BLaER1 (cell line): ENCODE data around the gene PCDH7.

Experiments used
- H3K27ac ChIP-seq: shearing (Covaris generic); formaldehyde crosslinking; 2 replicates; pipeline ENCODE4 v1.8.1; 2022
- H3K27me3 ChIP-seq: shearing (Covaris generic); formaldehyde crosslinking; 2 replicates; pipeline ENCODE4 v1.8.1; 2022
- H3K36me3 ChIP-seq: shearing (Covaris generic); formaldehyde crosslinking; 2 replicates; pipeline ENCODE4 v1.8.1; 2022
- H3K4me1 ChIP-seq: shearing (Covaris generic); formaldehyde crosslinking; 2 replicates; pipeline ENCODE4 v1.8.1; 2022
- H3K4me2 ChIP-seq: shearing (Covaris generic); formaldehyde crosslinking; 2 replicates; pipeline ENCODE4 v1.8.1; 2022
- H3K4me3 ChIP-seq: shearing (Covaris generic); formaldehyde crosslinking; 2 replicates; pipeline ENCODE4 v1.8.1; 2022
- H3K9ac ChIP-seq: shearing (Covaris generic); formaldehyde crosslinking; 2 replicates; pipeline ENCODE4 v1.8.1; 2022
- H3K9me3 ChIP-seq: shearing (Covaris generic); formaldehyde crosslinking; 2 replicates; pipeline ENCODE4 v1.8.1; 2022
- H4K20me1 ChIP-seq: shearing (Covaris generic); formaldehyde crosslinking; 2 replicates; pipeline ENCODE4 v1.8.1; 2022
- Cebpa-rat ChIP-seq: shearing (Covaris generic); IDR thresholded peaks from 2 replicates; pipeline ENCODE4 v1.8.1; 2022

PCDH7 gene

DNA sequence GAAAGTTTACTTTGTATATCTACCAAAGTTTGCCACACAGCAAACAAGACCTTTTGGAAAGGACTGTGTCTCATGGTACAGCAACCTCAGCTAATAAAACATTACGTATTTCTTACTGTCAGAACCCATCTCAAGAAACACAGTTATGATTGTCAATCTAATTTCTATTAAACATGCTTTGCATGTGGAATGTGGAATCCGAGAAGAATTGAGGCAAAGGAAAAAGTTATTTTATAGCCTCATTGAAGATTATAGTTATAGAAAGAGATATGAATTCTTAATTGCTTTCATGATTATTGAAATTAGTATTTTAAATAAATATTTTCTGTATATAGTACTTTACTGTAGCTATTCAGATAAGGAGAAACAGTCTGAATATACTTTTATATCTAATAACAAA, 5.4 kb downstream of the PCDH7 start:
- Histone ChIP-seq H3K4me1 (0 out of 2 replicates have a peak, but pooled peaks cover 3% of the 10 kb centered on the region), H4K20me1 (no peaks in the 10 kb centered on the region), H3K4me2 (no peak overlapping the region), H3K4me3 (no peak overlapping the region), H3K9ac (no peak overlapping the region), H3K27me3 (peaks cover 13% of the 10 kb centered on the region), H3K27ac (no peak overlapping the region), H3K36me3 (no peaks in the 10 kb centered on the region), H3K9me3 (peaks cover 21% of the 10 kb centered on the region; the same call in 1 of the 2 replicates)
- no peak for TF ChIP-seq Cebpa-rat

DNA sequence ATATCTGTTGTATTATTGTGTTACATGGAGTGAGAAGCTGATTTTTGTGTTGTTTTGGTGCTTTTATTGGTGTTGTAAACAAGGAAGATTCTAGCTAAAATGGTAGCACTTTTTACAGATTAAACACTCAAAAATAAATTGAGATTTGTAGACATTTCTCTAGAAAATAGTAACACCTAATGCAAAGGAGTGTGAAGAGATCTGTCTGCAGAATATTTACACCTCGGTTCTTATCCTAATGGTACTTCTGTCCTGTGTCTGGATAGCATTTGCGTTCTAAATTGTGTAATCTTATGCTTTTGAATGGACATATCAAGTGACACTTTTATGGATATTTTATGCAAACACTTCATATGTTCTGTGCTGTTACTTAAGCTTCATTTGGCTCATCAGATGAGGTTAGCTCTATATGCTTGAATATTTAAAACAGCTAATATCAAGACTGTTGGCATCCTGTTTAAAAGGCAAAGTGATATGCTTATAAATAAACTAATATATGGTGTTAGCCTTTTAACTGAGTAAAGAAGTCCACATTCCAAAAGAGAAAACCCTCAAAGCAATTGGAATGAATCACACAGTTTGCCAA, 6.0 kb downstream of the PCDH7 start:
- Histone ChIP-seq H3K27me3 (peaks cover 6% of the 10 kb centered on the region), H3K4me3 (no peak overlapping the region)
- TF ChIP-seq Cebpa-rat: no peak

GRCh38 chr4:30727409-30727808, 7.2 kb downstream of the PCDH7 start:
- Histone ChIP-seq H3K27me3 (no peaks in the 10 kb centered on the region), H4K20me1 (no peaks in the 10 kb centered on the region), H3K4me3 (no peak overlapping the region), H3K4me1 (no peaks in the 10 kb centered on the region), H3K4me2 (no peak overlapping the region), H3K9ac (no peak overlapping the region), H3K27ac (no peak overlapping the region), H3K9me3 (peaks cover 5% of the 10 kb centered on the region; the same call in 1 of the 2 replicates), H3K36me3 (no peaks in the 10 kb centered on the region)
- TF ChIP-seq Cebpa-rat: no peak

More for the DNA sequence above, 6.0 kb downstream of the PCDH7 start:
- H4K20me1 ChIP-seq: no peaks in the 10 kb centered on the region
- peaks cover 17% of the 10 kb centered on the region; the same call in 1 of the 2 replicates for H3K9me3 ChIP-seq
- no peak overlapping the region for H3K27ac ChIP-seq
- H3K9ac ChIP-seq: no peak overlapping the region
- H3K36me3 ChIP-seq: no peaks in the 10 kb centered on the region
- H3K4me2 ChIP-seq: no peak overlapping the region
- no peaks in the 10 kb centered on the region for H3K4me1 ChIP-seq

DNA sequence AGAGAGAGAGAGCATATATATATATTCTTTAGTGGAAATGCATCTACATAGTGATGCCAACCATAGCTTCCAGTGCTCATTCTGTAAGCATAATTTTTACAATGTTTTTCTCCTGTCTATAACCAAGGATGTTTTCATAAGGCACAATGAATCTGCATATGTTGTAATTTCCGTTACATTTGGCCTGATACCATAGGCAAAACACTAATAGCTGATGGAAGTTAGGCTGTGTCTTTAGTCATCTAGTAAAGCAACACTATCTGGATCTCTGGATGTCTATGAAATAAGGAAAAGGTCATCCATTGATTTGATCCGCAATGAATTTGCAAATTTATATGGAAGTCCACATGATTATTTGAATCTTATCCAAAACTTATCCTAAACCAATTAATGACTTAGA, 8.1 kb downstream of the PCDH7 start:
- no peak overlapping the region for H3K9ac ChIP-seq
- no peak for TF ChIP-seq Cebpa-rat

DNA sequence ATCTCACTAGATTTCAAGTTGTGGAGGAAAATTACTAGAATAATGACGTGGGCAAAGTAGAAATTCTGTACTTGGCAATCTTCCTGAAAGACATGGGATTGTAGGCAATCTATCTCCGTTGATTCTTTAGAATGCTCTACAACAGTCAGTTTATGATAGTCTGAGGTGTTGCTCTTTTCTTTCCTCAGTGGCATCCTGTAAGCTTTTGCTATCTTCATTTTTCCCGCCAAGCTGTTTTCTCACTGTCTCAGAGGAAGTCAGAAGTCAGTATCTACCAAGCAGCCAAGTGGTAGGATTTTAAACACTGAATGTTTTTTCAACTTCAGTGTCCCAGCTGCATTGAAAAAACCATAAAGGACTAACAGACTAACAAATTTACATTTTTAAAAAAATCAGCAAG, 23.7 kb downstream of the PCDH7 start:
- Histone ChIP-seq H3K9me3 (no peaks in the 10 kb centered on the region), H3K9ac (no peak overlapping the region), H3K4me3 (no peak overlapping the region), H3K27ac (no peak overlapping the region), H3K27me3 (no peaks in the 10 kb centered on the region), H3K4me2 (no peak overlapping the region), H3K36me3 (no peaks in the 10 kb centered on the region), H3K4me1 (no peaks in the 10 kb centered on the region), H4K20me1 (no peaks in the 10 kb centered on the region)
- no peak for TF ChIP-seq Cebpa-rat

More for the DNA sequence above, 8.1 kb downstream of the PCDH7 start:
- H3K4me2 ChIP-seq: no peak overlapping the region
- no peaks in the 10 kb centered on the region for H4K20me1 ChIP-seq
- no peaks in the 10 kb centered on the region for H3K36me3 ChIP-seq
- no peaks in the 10 kb centered on the region for H3K9me3 ChIP-seq
- no peak overlapping the region for H3K4me3 ChIP-seq
- H3K27ac ChIP-seq: no peak overlapping the region
- no peaks in the 10 kb centered on the region for H3K4me1 ChIP-seq
- H3K27me3 ChIP-seq: no peaks in the 10 kb centered on the region

DNA sequence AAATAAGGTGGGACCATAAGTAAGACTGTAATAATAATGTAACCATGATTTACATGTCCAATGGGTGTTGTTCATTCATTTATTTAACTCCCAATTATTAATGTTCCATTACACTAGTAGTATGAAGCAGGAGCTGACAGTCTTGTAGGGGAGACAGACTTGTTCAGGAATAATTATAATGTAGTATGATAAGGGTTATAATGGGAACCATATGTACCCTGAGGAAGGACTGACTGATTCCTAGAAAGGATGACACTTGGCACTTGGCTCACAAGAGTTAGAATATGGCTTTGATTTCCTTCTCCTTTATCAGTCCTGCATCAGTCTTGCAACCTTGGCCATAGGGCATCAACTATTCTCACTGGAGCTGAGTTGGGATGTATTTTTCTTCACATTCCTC, 24.2 kb downstream of the PCDH7 start:
- Histone ChIP-seq H3K4me3 (no peak overlapping the region), H3K27ac (no peak overlapping the region), H4K20me1 (no peaks in the 10 kb centered on the region), H3K4me2 (no peak overlapping the region), H3K27me3 (no peaks in the 10 kb centered on the region), H3K9ac (no peak overlapping the region), H3K4me1 (no peaks in the 10 kb centered on the region), H3K36me3 (no peaks in the 10 kb centered on the region), H3K9me3 (no peaks in the 10 kb centered on the region)
- TF ChIP-seq Cebpa-rat: no peak

- Histone ChIP-seq H3K4me1 (no peaks in the 10 kb centered on the region), H3K27ac (no peak overlapping the region)
Measured at GRCh38 chr4:30744957-30745640, 24.9 kb downstream of the PCDH7 start.

GRCh38 chr4:30746735-30747134, 26.6 kb downstream of the PCDH7 start:
- Histone ChIP-seq H3K4me3 (no peak overlapping the region), H3K4me2 (no peak overlapping the region), H3K36me3 (no peaks in the 10 kb centered on the region), H4K20me1 (no peaks in the 10 kb centered on the region), H3K27me3 (no peaks in the 10 kb centered on the region), H3K4me1 (no peaks in the 10 kb centered on the region), H3K9me3 (no peaks in the 10 kb centered on the region), H3K9ac (no peak overlapping the region), H3K27ac (no peak overlapping the region)
- TF ChIP-seq Cebpa-rat: no peak

More at GRCh38 chr4:30744957-30745640, 24.9 kb downstream of the PCDH7 start:
- Histone ChIP-seq H3K4me2 (no peak overlapping the region), H4K20me1 (no peaks in the 10 kb centered on the region), H3K9ac (no peak overlapping the region), H3K9me3 (no peaks in the 10 kb centered on the region), H3K27me3 (no peaks in the 10 kb centered on the region), H3K4me3 (no peak overlapping the region), H3K36me3 (no peaks in the 10 kb centered on the region)
- TF ChIP-seq Cebpa-rat: no peak

DNA sequence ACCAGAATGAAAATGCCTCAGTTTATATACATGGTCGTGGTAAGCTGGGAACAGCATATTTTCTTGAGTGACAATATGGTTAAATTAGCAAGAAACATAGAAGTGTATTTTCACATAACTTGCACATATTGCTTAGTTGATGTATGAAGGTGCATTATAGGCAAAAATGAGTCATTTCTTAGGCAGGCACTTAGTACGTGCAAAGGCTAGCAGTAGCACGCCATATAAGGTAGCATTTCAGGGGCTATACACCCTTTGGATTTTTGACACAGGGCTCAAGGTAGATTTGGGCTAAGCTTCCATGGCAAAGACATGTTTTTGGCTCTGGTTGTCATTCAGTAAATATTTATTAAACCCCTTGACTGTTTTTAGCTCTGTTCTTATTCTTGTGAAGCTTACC, 33.1 kb downstream of the PCDH7 start:
- Histone ChIP-seq H3K27ac (no peak overlapping the region), H3K4me3 (no peak overlapping the region), H3K9ac (no peak overlapping the region), H3K4me2 (no peak overlapping the region), H3K36me3 (no peaks in the 10 kb centered on the region), H3K4me1 (no peaks in the 10 kb centered on the region), H4K20me1 (no peaks in the 10 kb centered on the region), H3K9me3 (no peaks in the 10 kb centered on the region), H3K27me3 (no peaks in the 10 kb centered on the region)
- no peak for TF ChIP-seq Cebpa-rat

- Histone ChIP-seq H3K9me3 (no peaks in the 10 kb centered on the region), H3K27me3 (no peaks in the 10 kb centered on the region), H3K4me2 (no peak overlapping the region), H3K4me1 (no peaks in the 10 kb centered on the region), H4K20me1 (no peaks in the 10 kb centered on the region), H3K36me3 (no peaks in the 10 kb centered on the region), H3K4me3 (no peak overlapping the region), H3K9ac (no peak overlapping the region), H3K27ac (no peak overlapping the region)
- no peak for TF ChIP-seq Cebpa-rat
Measured at GRCh38 chr4:30754021-30754420, 33.9 kb downstream of the PCDH7 start.
